ENCODE measurements around the gene CD151. TPM values are rescaled to one million over a fixed set of nuclear protein-coding genes. Genes with fewer than 3 reads are reported as not detected.

The CD151 gene
- total RNA-seq (2021), result 123 and 127 TPM in 2 replicates
- percentile 50 among the genes with signal in this experiment for Bru-seq, nascent RNA
- percentile 52 among the genes with signal in this experiment for BruChase-seq, experiment 1, labeled RNA remaining after a 2-hour chase
- BruChase-seq, experiment 2, labeled RNA remaining after a 6-hour chase, result percentile 65 among the genes with signal in this experiment
- long read RNA-seq, transcript CD151-203 (8 exons, 1,486 nt), result major isoform, 33 of 110 reads
- long read RNA-seq, transcript CD151-202 (9 exons, 1,658 nt), result minor isoform, 31 of 110 reads
- long read RNA-seq, partial matches to known transcripts, result 20 of 110 reads
- long read RNA-seq, other reads (novel, unspliced or antisense), result 21 of 110 reads

GRCh38 chr11:832529-833113 lies at the start of gene CD151:
Gene CD151 (plus strand): TSS chr11:832952. CDS start chr11:836070, 3,118 bp downstream.
- BruUV-seq (replicated peaks), result no TSS peak

DNA sequence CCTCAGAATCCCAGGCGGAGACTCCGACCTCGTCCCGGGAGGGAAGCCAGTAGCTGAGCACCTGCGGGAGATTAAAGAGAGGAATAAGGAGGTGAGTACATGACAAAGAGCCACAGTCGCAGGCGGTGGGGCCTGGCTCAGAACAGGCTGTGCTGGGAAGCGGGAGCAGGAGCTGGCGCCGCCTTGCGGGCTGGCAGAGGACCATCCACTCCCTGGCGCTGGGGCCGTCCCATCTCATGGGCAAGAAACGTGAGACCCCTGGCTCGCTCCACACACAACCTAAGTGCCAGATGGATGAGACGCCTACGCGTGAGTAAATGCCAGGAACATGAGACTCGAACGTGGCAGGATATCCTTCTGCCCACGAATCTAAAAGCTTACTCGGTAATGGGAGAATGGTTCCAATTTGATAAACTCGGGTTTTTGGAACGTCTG lies 49.2 kb upstream of the CD151 start:
- Histone ChIP-seq H3K4me3 (ENCODE audit: low read depth, low read length, poor library complexity, severe bottlenecking) (no peak overlapping the region), H3K4me1 (ENCODE audit: insufficient read depth, low read length, poor library complexity, severe bottlenecking) (no peaks in the 10 kb centered on the region), H3K9me3 (ENCODE audit: low read depth, low read length, poor library complexity, severe bottlenecking) (no peaks in the 10 kb centered on the region), H3K27me3 (replicated peaks; ENCODE audit: insufficient read depth, low read depth, low read length, poor library complexity) (no peaks in the 10 kb centered on the region), H3K36me3 (ENCODE audit: insufficient read depth, low read length, poor library complexity, severe bottlenecking) (no peaks in the 10 kb centered on the region), H3K27ac (ENCODE audit: low read depth, low read length, poor library complexity, severe bottlenecking) (peak overlapping the region; percentile 39)
- no TSS peak for BruUV-seq (replicated peaks)
- intact Hi-C loops (cut with micrococcal nuclease; ENCODE audit: unreplicated experiment), result no loop called here
- TF ChIP-seq EZH2 (IDR thresholded peaks at IDR 0.05; ENCODE audit: borderline replicate concordance, low read depth, low read length, poor library complexity, severe bottlenecking) (no peak), CTCF (conservative IDR thresholded peaks at IDR 0.05; ENCODE audit: low read depth, low read length) (peak; percentile 89)
- ChIA-PET POLR2A (ENCODE audit: low non-redundant PET) (interaction anchor here (0.7 kb wide), 2 partner anchors 19 to 70 kb away, joined by 4 to 6 read pairs; no protein-coding TSS in a partner anchor), CTCF (interaction anchor here (0.5 to 0.8 kb wide), 2 partner anchors 13 to 256 kb away, joined by 3 read pairs; no protein-coding TSS in a partner anchor)
- DNase-seq (ENCODE audit: low spot score), result peak; percentile 85

More at GRCh38 chr11:832529-833113, at the start of gene CD151:
- intact Hi-C loops (cut with micrococcal nuclease; ENCODE audit: unreplicated experiment), result no loop called here
- H3K27me3 ChIP-seq (replicated peaks; ENCODE audit: insufficient read depth, low read depth, low read length, poor library complexity), result no peaks in the 10 kb centered on the region
- no peaks in the 10 kb centered on the region for H3K9me3 ChIP-seq (ENCODE audit: low read depth, low read length, poor library complexity, severe bottlenecking)
- CTCF ChIA-PET, result no interaction called here
- DNase-seq (ENCODE audit: low spot score), result peak; percentile 70
- peaks cover 14% of the 10 kb centered on the region for H3K36me3 ChIP-seq (ENCODE audit: insufficient read depth, low read length, poor library complexity, severe bottlenecking)
- POLR2A ChIA-PET (ENCODE audit: low non-redundant PET), result no interaction called here
- TF ChIP-seq EZH2 (IDR thresholded peaks at IDR 0.05; ENCODE audit: borderline replicate concordance, low read depth, low read length, poor library complexity, severe bottlenecking) (no peak), CTCF (conservative IDR thresholded peaks at IDR 0.05; ENCODE audit: low read depth, low read length) (no peak)
- H3K27ac ChIP-seq (ENCODE audit: low read depth, low read length, poor library complexity, severe bottlenecking), result peak within 1 kb of the TSS; percentile 75
- H3K4me3 ChIP-seq (ENCODE audit: low read depth, low read length, poor library complexity, severe bottlenecking), result peak within 1 kb of the TSS; percentile 69
- H3K4me1 ChIP-seq (ENCODE audit: insufficient read depth, low read length, poor library complexity, severe bottlenecking), result peaks cover 21% of the 10 kb centered on the region

DNA sequence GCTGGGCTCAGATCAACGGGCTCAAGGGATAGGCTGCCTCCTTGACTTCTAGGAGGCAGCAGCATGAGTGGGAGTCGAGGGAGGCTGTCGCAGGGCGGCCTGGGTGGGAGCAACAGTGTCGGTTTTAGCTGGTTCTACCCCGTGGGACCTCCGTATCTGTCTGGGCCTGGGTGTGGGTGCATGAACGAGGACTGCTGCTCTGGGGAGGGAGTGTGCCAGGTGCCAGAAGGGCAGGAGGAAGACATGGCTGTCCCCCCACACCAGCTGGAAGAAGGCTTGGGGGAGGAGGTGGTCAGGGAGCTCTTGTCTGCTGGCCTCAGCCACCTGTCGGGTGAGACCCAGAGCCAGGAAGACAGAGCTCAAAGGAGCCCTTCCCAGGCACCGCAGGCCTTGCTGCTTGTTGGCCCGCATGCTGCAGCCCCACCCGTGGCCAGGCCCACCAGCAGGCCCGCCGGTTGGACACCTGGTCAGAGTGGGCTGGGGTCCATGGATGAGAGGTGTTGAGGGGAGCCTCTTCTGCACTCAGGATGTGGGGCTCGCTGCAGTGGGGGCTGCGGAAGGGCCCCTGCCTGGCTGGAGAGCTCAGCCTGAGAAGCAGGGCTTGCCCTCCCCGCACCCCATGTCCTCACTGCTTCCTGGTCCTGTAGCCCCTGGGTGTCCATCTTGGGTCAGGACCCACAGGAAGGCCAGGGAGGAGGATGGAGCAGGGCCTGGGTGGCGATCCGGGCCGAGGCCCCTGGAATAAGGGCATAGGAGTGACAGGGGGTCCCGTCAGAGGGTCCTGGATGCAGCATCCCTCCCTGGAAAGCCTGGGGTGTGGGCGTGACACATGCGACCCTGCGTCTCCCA lies 46.3 kb upstream of the CD151 start:
- TF ChIP-seq EZH2 (IDR thresholded peaks at IDR 0.05; ENCODE audit: borderline replicate concordance, low read depth, low read length, poor library complexity, severe bottlenecking) (no peak), CTCF (conservative IDR thresholded peaks at IDR 0.05; ENCODE audit: low read depth, low read length) (no peak)
- no peak overlapping the region for H3K4me3 ChIP-seq (ENCODE audit: low read depth, low read length, poor library complexity, severe bottlenecking)
- H3K27me3 ChIP-seq (replicated peaks; ENCODE audit: insufficient read depth, low read depth, low read length, poor library complexity), result no peaks in the 10 kb centered on the region
- POLR2A ChIA-PET (ENCODE audit: low non-redundant PET), result no interaction called here
- H3K27ac ChIP-seq (ENCODE audit: low read depth, low read length, poor library complexity, severe bottlenecking), result no peak overlapping the region
- CTCF ChIA-PET, result no interaction called here
- peaks cover 3% of the 10 kb centered on the region for H3K4me1 ChIP-seq (ENCODE audit: insufficient read depth, low read length, poor library complexity, severe bottlenecking)
- intact Hi-C loops (cut with micrococcal nuclease; ENCODE audit: unreplicated experiment), result no loop called here
- no peaks in the 10 kb centered on the region for H3K36me3 ChIP-seq (ENCODE audit: insufficient read depth, low read length, poor library complexity, severe bottlenecking)
- BruUV-seq (replicated peaks), result no TSS peak
- no peak for DNase-seq (ENCODE audit: low spot score)
- no peaks in the 10 kb centered on the region for H3K9me3 ChIP-seq (ENCODE audit: low read depth, low read length, poor library complexity, severe bottlenecking)
